Suprapubic skin (tissue), 4 donors: ENCODE results near the gene CTBP2. TPM values are rescaled to one million over a fixed set of nuclear protein-coding genes. Genes with fewer than 3 reads are reported as not detected.

Experiments
- DNase-seq, 2 donors: peaks; one replicate each; pipeline ENCODE4 v3.0.0-alpha.2; 2019; ENCODE audit warnings: low spot score in 2 of 2
- H3K27ac ChIP-seq: fragments of 200-600 bp; sonication (generic); one replicate; pipeline ENCODE4 v1.5.1; 2019
- H3K27me3 ChIP-seq: fragments of 200-600 bp; sonication (generic); one replicate; pipeline ENCODE4 v1.5.1; 2019
- H3K36me3 ChIP-seq: fragments of 200-600 bp; sonication (generic); one replicate; pipeline ENCODE4 v1.5.1; 2019
- H3K4me1 ChIP-seq: fragments of 200-600 bp; sonication (generic); one replicate; pipeline ENCODE4 v1.5.1; 2019
- H3K4me3 ChIP-seq: fragments of 200-600 bp; sonication (generic); one replicate; pipeline ENCODE4 v1.5.1; 2019; ENCODE audit warnings: mild to moderate bottlenecking
- H3K9me3 ChIP-seq: fragments of 200-600 bp; sonication (generic); one replicate; pipeline ENCODE4 v1.5.1; 2019
- CTCF ChIP-seq, 2 donors: fragments of 200-600 bp in 1 of 2; fragments of 450-650 bp in 1 of 2; sonication (generic) in 1 of 2; IDR thresholded peaks; one replicate each; pipeline ENCODE4 v1.5.1; 2016 to 2019; ENCODE audit warnings: antibody characterized with exemption in 2 of 2, mild to moderate bottlenecking in 1 of 2, moderate library complexity in 1 of 2
- EP300 ChIP-seq: sonication (generic); formaldehyde crosslinking; IDR thresholded peaks from one replicate; pipeline ENCODE4 v1.6.1; 2017; ENCODE audit warnings: antibody characterized with exemption
- POLR2A ChIP-seq, 2 donors: fragments of 450-650 bp; IDR thresholded peaks; one replicate each; pipeline ENCODE4 v1.6.1; 2017; ENCODE audit warnings: antibody characterized with exemption in 2 of 2, mild to moderate bottlenecking in 2 of 2, moderate library complexity in 2 of 2
- POLR2AphosphoS5 ChIP-seq, 3 donors: sonication (generic); formaldehyde crosslinking; IDR thresholded peaks; one replicate each; pipeline ENCODE4 v1.6.1; 2017; ENCODE audit warnings: antibody characterized with exemption in 3 of 3
- WGBS: methylation state at CpG from one replicate; pipeline ENCODE4 v1.1.5; 2018; 5-methylcytosine and 5-hydroxymethylcytosine counted together
- total RNA-seq, 4 donors: library from RNA; depleted of rRNA; stranded (reverse); fragments of >200 nt; gene quantifications; one replicate each; pipeline ENCODE4 v1.1.0, GENCODE V29; 2016

The CTBP2 gene
- total RNA-seq, 4 donors from 2014 or later = 19.7 to 45.7 (median 29.4) TPM

GRCh38 chr10:125020386-125020785 lies 140.0 kb downstream of the CTBP2 start:
- peaks cover 55% of the 10 kb centered on the region for H3K4me1 ChIP-seq
- H3K27me3 ChIP-seq = no peaks in the 10 kb centered on the region
- TF ChIP-seq CTCF (IDR thresholded peaks at IDR 0.05) (no peak), POLR2AphosphoS5 (IDR thresholded peaks at IDR 0.05) (no peak), EP300 (no peak), POLR2A (IDR thresholded peaks at IDR 0.05) (no peak)
- WGBS = 93% methylated on average over 16 of the region's 17 CpGs
- no peak for DNase-seq
- no peaks in the 10 kb centered on the region for H3K36me3 ChIP-seq
- H3K4me3 ChIP-seq = no peak overlapping the region
- H3K27ac ChIP-seq = no peak overlapping the region
- H3K9me3 ChIP-seq = no peaks in the 10 kb centered on the region

- Histone ChIP-seq H3K27me3 (no peaks in the 10 kb centered on the region), H3K9me3 (no peaks in the 10 kb centered on the region), H3K27ac (no peak overlapping the region), H3K36me3 (no peaks in the 10 kb centered on the region), H3K4me1 (peaks cover 50% of the 10 kb centered on the region), H3K4me3 (no peak overlapping the region)
- DNase-seq = no peak
- WGBS = 92% methylated on average over 7 of the region's 9 CpGs
- no peak for TF ChIP-seq POLR2AphosphoS5 (IDR thresholded peaks at IDR 0.05)
- TF ChIP-seq EP300 = no peak
- TF ChIP-seq POLR2A (IDR thresholded peaks at IDR 0.05) = no peak
- TF ChIP-seq CTCF (IDR thresholded peaks at IDR 0.05) = no peak
These were observed 141.7 kb downstream of the CTBP2 start for GRCh38 chr10:125018576-125019143.

- DNase-seq = no peak
- peaks cover 46% of the 10 kb centered on the region for H3K4me1 ChIP-seq
- H3K27me3 ChIP-seq = no peaks in the 10 kb centered on the region
These were observed 142.6 kb downstream of the CTBP2 start for GRCh38 chr10:125017547-125018298.

GRCh38 chr10:125016611-125017202 lies 143.7 kb downstream of the CTBP2 start:
- 63% methylated on average over 14 of the region's 14 CpGs for WGBS
- TF ChIP-seq CTCF (IDR thresholded peaks at IDR 0.05) = no peak
- no peak for TF ChIP-seq POLR2AphosphoS5 (IDR thresholded peaks at IDR 0.05)
- TF ChIP-seq POLR2A (IDR thresholded peaks at IDR 0.05) = no peak
- no peak for TF ChIP-seq EP300
- no peak for DNase-seq
- H3K4me1 ChIP-seq = peaks cover 53% of the 10 kb centered on the region
- H3K27ac ChIP-seq = peak overlapping the region; percentile 10
- H3K9me3 ChIP-seq = no peaks in the 10 kb centered on the region
- no peaks in the 10 kb centered on the region for H3K36me3 ChIP-seq
- H3K27me3 ChIP-seq = no peaks in the 10 kb centered on the region
- H3K4me3 ChIP-seq = no peak overlapping the region

More at GRCh38 chr10:125017547-125018298, 142.6 kb downstream of the CTBP2 start:
- H3K9me3 ChIP-seq = no peaks in the 10 kb centered on the region
- no peaks in the 10 kb centered on the region for H3K36me3 ChIP-seq
- 91% methylated on average over 8 of the region's 12 CpGs for WGBS
- no peak overlapping the region for H3K27ac ChIP-seq
- TF ChIP-seq POLR2AphosphoS5 (IDR thresholded peaks at IDR 0.05) (no peak), EP300 (no peak), POLR2A (IDR thresholded peaks at IDR 0.05) (no peak), CTCF (IDR thresholded peaks at IDR 0.05) (no peak)
- no peak overlapping the region for H3K4me3 ChIP-seq

- WGBS = 71% methylated on average over 2 of the region's 10 CpGs
These were observed 144.2 kb downstream of the CTBP2 start for GRCh38 chr10:125016123-125016522.

More at GRCh38 chr10:125016123-125016522, 144.2 kb downstream of the CTBP2 start:
- H3K4me3 ChIP-seq = no peak overlapping the region
- no peaks in the 10 kb centered on the region for H3K9me3 ChIP-seq
- H3K27ac ChIP-seq = peak overlapping the region; percentile 10
- H3K4me1 ChIP-seq = peaks cover 58% of the 10 kb centered on the region
- no peaks in the 10 kb centered on the region for H3K36me3 ChIP-seq
- DNase-seq = no peak
- H3K27me3 ChIP-seq = no peaks in the 10 kb centered on the region
- TF ChIP-seq POLR2A (IDR thresholded peaks at IDR 0.05) (no peak), CTCF (IDR thresholded peaks at IDR 0.05) (no peak), POLR2AphosphoS5 (IDR thresholded peaks at IDR 0.05) (no peak), EP300 (no peak)
